ENCODE results near the gene DPYSL4.

DPYSL4 gene

GRCh38 chr10:132226586-132227405, 40.0 kb downstream of the DPYSL4 start:
- no peak for DNase-seq (ENCODE audit: low read depth, low spot score)

GRCh38 chr10:132227851-132228390, 41.2 kb downstream of the DPYSL4 start:
- no peak for DNase-seq (ENCODE audit: low read depth, low spot score)

GRCh38 chr10:132228616-132229015, 41.9 kb downstream of the DPYSL4 start:
- DNase-seq (ENCODE audit: low read depth, low spot score): no peak

GRCh38 chr10:132229096-132229495, 42.3 kb downstream of the DPYSL4 start:
- no peak for DNase-seq (ENCODE audit: low read depth, low spot score)

GRCh38 chr10:132229834-132230556, 43.2 kb downstream of the DPYSL4 start:
- no peak for DNase-seq (ENCODE audit: low read depth, low spot score)

GRCh38 chr10:132230557-132231210, 43.9 kb downstream of the DPYSL4 start:
- DNase-seq (ENCODE audit: low read depth, low spot score): no peak

- DNase-seq (ENCODE audit: low read depth, low spot score): no peak
These were observed 44.9 kb downstream of the DPYSL4 start for GRCh38 chr10:132231656-132232022.

GRCh38 chr10:132232023-132232951, 45.5 kb downstream of the DPYSL4 start:
- DNase-seq (ENCODE audit: low read depth, low spot score): no peak

GRCh38 chr10:132232981-132233380, 46.2 kb downstream of the DPYSL4 start:
- DNase-seq (ENCODE audit: low read depth, low spot score): no peak

- no peak for DNase-seq (ENCODE audit: low read depth, low spot score)
These were observed 46.8 kb downstream of the DPYSL4 start for GRCh38 chr10:132233501-132234085.

GRCh38 chr10:132234860-132235259, 48.1 kb downstream of the DPYSL4 start:
- DNase-seq (ENCODE audit: low read depth, low spot score): no peak

- no peak for DNase-seq (ENCODE audit: low read depth, low spot score)
These were observed 49.4 kb downstream of the DPYSL4 start for GRCh38 chr10:132236161-132236560.

GRCh38 chr10:132236881-132237280, 50.1 kb downstream of the DPYSL4 start:
- DNase-seq (ENCODE audit: low read depth, low spot score): no peak

- no peak for DNase-seq (ENCODE audit: low read depth, low spot score)
These were observed 50.6 kb downstream of the DPYSL4 start for GRCh38 chr10:132237396-132237795.

GRCh38 chr10:132237871-132238270, 51.1 kb downstream of the DPYSL4 start:
- no peak for DNase-seq (ENCODE audit: low read depth, low spot score)

- no peak for DNase-seq (ENCODE audit: low read depth, low spot score)
These were observed 51.8 kb downstream of the DPYSL4 start for GRCh38 chr10:132238371-132239125.

- no peak for DNase-seq (ENCODE audit: low read depth, low spot score)
These were observed 52.6 kb downstream of the DPYSL4 start for GRCh38 chr10:132239126-132240031.

- DNase-seq (ENCODE audit: low read depth, low spot score): no peak
These were observed 53.4 kb downstream of the DPYSL4 start for GRCh38 chr10:132240156-132240555.

- no peak for DNase-seq (ENCODE audit: low read depth, low spot score)
These were observed 53.8 kb downstream of the DPYSL4 start for GRCh38 chr10:132240581-132240980.
